WERI-Rb-1 (cell line): ENCODE results near the gene MAD1L1.

Source experiments
- DNase-seq: peaks from one replicate; pipeline ENCODE4 v3.0.0-alpha.2; 2020
- H3K27ac ChIP-seq: fragments of 250-450 bp; sonication (Bioruptor Pico); 2 replicates; pipeline ENCODE4 v1.5.1; 2020; ENCODE audit warnings: mild to moderate bottlenecking, moderate library complexity
- H3K27me3 ChIP-seq: fragments of 250-450 bp; sonication (Bioruptor Pico); 2 replicates; pipeline ENCODE4 v1.5.1; 2021; ENCODE audit warnings: mild to moderate bottlenecking, low read depth, moderate library complexity; ENCODE audit not compliant: insufficient read depth, severe bottlenecking
- H3K36me3 ChIP-seq: fragments of 250-450 bp; sonication (Bioruptor Pico); 2 replicates; pipeline ENCODE4 v1.5.1; 2020; ENCODE audit warnings: mild to moderate bottlenecking, moderate library complexity
- H3K4me3 ChIP-seq: 2 replicates; pipeline ENCODE4 v1.5.1; 2011; ENCODE audit warnings: low read depth, mild to moderate bottlenecking, control low read depth, low read length
- H3K9me3 ChIP-seq: fragments of 250-450 bp; sonication (Bioruptor Pico); 2 replicates; pipeline ENCODE4 v1.5.1; 2021; ENCODE audit warnings: mild to moderate bottlenecking, moderate library complexity; ENCODE audit not compliant: severe bottlenecking
- CTCF ChIP-seq: IDR thresholded peaks from 2 replicates; pipeline ENCODE4 v1.5.1; 2011; ENCODE audit warnings: low read depth, mild to moderate bottlenecking, control low read depth, inconsistent platforms, low read length

MAD1L1 gene

GRCh38 chr7:2148814-2149213 is 83.9 kb downstream of the MAD1L1 start:
- no peak for TF ChIP-seq CTCF
- Histone ChIP-seq H3K27me3 (no peaks in the 10 kb centered on the region), H3K27ac (no peak overlapping the region), H3K4me3 (no peak overlapping the region), H3K36me3 (peaks cover 24% of the 10 kb centered on the region), H3K9me3 (no peaks in the 10 kb centered on the region)
- no peak for DNase-seq

GRCh38 chr7:2148189-2148588 is 84.6 kb downstream of the MAD1L1 start:
- Histone ChIP-seq H3K36me3 (peaks cover 24% of the 10 kb centered on the region), H3K27me3 (no peaks in the 10 kb centered on the region), H3K27ac (no peak overlapping the region), H3K9me3 (no peaks in the 10 kb centered on the region), H3K4me3 (no peak overlapping the region)
- DNase-seq: no peak
- 0 out of 2 replicates have a peak, but pooled peaks have one; percentile 13 for TF ChIP-seq CTCF

- Histone ChIP-seq H3K4me3 (no peak overlapping the region), H3K9me3 (no peaks in the 10 kb centered on the region), H3K27me3 (no peaks in the 10 kb centered on the region), H3K36me3 (peaks cover 24% of the 10 kb centered on the region), H3K27ac (no peak overlapping the region)
- no peak for DNase-seq
- TF ChIP-seq CTCF: peak; percentile 13; the same call in 1 of the 2 replicates
Measured at GRCh38 chr7:2146676-2147472, 85.9 kb downstream of the MAD1L1 start.

- no peak for DNase-seq
- H3K4me3 ChIP-seq: no peak overlapping the region
- no peak for TF ChIP-seq CTCF
- peaks cover 24% of the 10 kb centered on the region for H3K36me3 ChIP-seq
- no peaks in the 10 kb centered on the region for H3K9me3 ChIP-seq
- no peaks in the 10 kb centered on the region for H3K27me3 ChIP-seq
- H3K27ac ChIP-seq: no peak overlapping the region
Measured at GRCh38 chr7:2145835-2146580, 86.7 kb downstream of the MAD1L1 start.

GRCh38 chr7:2144926-2145325 is 87.8 kb downstream of the MAD1L1 start:
- no peak for TF ChIP-seq CTCF
- Histone ChIP-seq H3K9me3 (no peaks in the 10 kb centered on the region), H3K4me3 (no peak overlapping the region), H3K27me3 (no peaks in the 10 kb centered on the region), H3K36me3 (peaks cover 24% of the 10 kb centered on the region), H3K27ac (no peak overlapping the region)
- no peak for DNase-seq
